Keratinocyte (primary cell): ENCODE measurements around the gene PBX2.

ENCODE experiments used
- CTCF ChIP-seq, 3 experiments: IDR thresholded peaks in 1 of 3; conservative IDR thresholded peaks in 1 of 3; optimal IDR thresholded peaks in 1 of 3; 2 replicates in 2 of 3; 3 replicates in 1 of 3; pipeline versions ENCODE3 to v1.5.1; 2011; ENCODE audit warnings: low read length in 3 of 3, mild to moderate bottlenecking in 3 of 3, moderate library complexity in 2 of 3, control low read depth in 1 of 3, inconsistent platforms in 1 of 3; ENCODE audit not compliant: insufficient read depth in 2 of 3; ENCODE audit errors: extremely low read depth in 1 of 3
- EZH2 ChIP-seq: IDR thresholded peaks from one replicate; pipeline ENCODE4 v1.6.1; 2012; ENCODE audit warnings: inconsistent platforms, mild to moderate bottlenecking, low read length, moderate library complexity

GRCh38 chr6:32222333-32223230 is 32.6 kb upstream of the PBX2 start:
- no peak for TF ChIP-seq CTCF (optimal IDR thresholded peaks at IDR 0.05 in 1 of 3, IDR thresholded peaks at IDR 0.05 in 1 of 3, conservative IDR thresholded peaks at IDR 0.05 in 1 of 3; ENCODE audit: extremely low read depth in 1 of 3, insufficient read depth in 2 of 3, low read length in 3 of 3)
- TF ChIP-seq EZH2: no peak
